Gastroesophageal sphincter (tissue), 4 donors: ENCODE measurements around the gene RIOK3. TPM values are rescaled to one million over a fixed set of nuclear protein-coding genes. Genes with fewer than 3 reads are reported as not detected.

Source experiments
- ATAC-seq: fragments of 150-250 bp; one replicate; pipeline ENCODE4 v1.9.1; 2016; ENCODE audit warnings: mild to moderate bottlenecking, moderate library complexity
- H3K27ac ChIP-seq, 4 donors: fragments of 200-600 bp; sonication (generic) in 3 of 4; 1 replicate in 3 of 4; 2 replicates in 1 of 4; pipeline ENCODE4 v1.5.1; 2016 to 2019
- H3K27me3 ChIP-seq: fragments of 200-600 bp; sonication (generic); one replicate; pipeline ENCODE4 v1.5.1; 2019
- H3K36me3 ChIP-seq, 2 donors: fragments of 200-600 bp; sonication (generic); one replicate each; pipeline ENCODE4 v1.5.1; 2019; ENCODE audit warnings: control low read depth in 1 of 2
- H3K4me1 ChIP-seq, 3 donors: fragments of 200-600 bp; sonication (generic); 1 replicate in 2 of 3; 2 replicates in 1 of 3; pipeline ENCODE4 v1.5.1; 2016 to 2019; ENCODE audit warnings: control low read depth in 2 of 3
- H3K4me3 ChIP-seq, 2 donors: fragments of 200-600 bp; sonication (generic); one replicate each; pipeline ENCODE4 v1.5.1; 2019; ENCODE audit warnings: mild to moderate bottlenecking in 1 of 2, moderate library complexity in 1 of 2
- H3K9me3 ChIP-seq, 3 donors: fragments of 200-600 bp; sonication (generic); one replicate each; pipeline ENCODE4 v1.5.1; 2017 to 2019; ENCODE audit warnings: control low read depth in 2 of 3
- EP300 ChIP-seq: sonication (generic); formaldehyde crosslinking; IDR thresholded peaks from one replicate; pipeline ENCODE4 v1.6.1; 2017; ENCODE audit warnings: antibody characterized with exemption, mild to moderate bottlenecking
- POLR2A ChIP-seq, 2 donors: fragments of 450-650 bp; IDR thresholded peaks; one replicate each; pipeline ENCODE4 v1.6.1; 2017; ENCODE audit warnings: antibody characterized with exemption in 2 of 2, mild to moderate bottlenecking in 2 of 2, moderate library complexity in 1 of 2
- POLR2AphosphoS5 ChIP-seq: sonication (generic); formaldehyde crosslinking; IDR thresholded peaks from one replicate; pipeline ENCODE4 v1.6.1; 2017; ENCODE audit warnings: antibody characterized with exemption
- WGBS, 2 donors: methylation state at CpG; one replicate each; pipeline ENCODE4 v1.1.5; 2018; ENCODE audit warnings: low coverage in 1 of 2; 5-methylcytosine and 5-hydroxymethylcytosine counted together
- total RNA-seq, 4 donors: library from RNA; depleted of rRNA; stranded (reverse); fragments of >200 nt; gene quantifications; one replicate each; pipeline ENCODE4 v1.1.0, GENCODE V29; 2016
- TF ChIP-seq, protein P1 (sequence below), 4 experiments: fragments of 200-600 bp in 2 of 4; fragments of 450-650 bp in 2 of 4; sonication (generic) in 1 of 4; IDR thresholded peaks; one replicate each; pipeline ENCODE4 v1.5.1; 2017 to 2019; ENCODE audit warnings: antibody characterized with exemption in 4 of 4, mild to moderate bottlenecking in 2 of 4, moderate library complexity in 2 of 4

The RIOK3 gene
- total RNA-seq, 4 donors from 2014 or later: 30.8 to 84.1 (median 51.3) TPM

DNA sequence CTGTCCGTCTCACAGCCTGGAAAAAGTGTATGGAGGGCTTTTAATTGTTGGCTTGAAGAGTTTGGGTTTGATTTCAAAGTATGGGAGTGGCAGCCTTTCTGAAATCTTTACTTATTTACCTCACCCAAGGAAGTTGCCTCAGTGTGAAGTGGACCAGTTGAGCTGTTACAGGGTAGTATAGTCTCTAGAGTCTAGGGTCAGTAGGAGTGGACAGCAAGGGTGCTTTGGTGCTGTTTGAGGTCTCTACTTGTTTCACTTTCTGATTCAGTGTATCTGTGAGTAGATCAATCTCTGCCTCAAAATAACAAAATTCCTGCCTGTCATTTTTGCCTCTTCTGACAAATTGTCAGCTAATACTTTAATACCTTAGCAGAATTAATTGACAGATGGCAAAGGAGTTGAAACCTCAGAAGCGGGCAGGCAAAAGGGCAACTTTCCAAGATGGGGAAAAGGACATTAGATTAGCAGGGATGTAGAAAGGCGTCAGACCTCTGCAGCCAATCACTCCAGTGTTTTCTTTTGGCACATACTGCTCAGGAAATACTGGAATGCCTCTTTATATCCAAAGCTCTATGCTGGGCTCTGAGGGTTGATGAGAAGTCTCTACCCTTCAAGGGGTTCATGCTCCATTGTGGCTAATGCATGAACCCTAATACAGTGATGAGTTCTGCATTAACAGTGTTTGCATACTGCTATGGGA is 5.9 kb downstream of the RIOK3 start:
- H3K27me3 ChIP-seq: no peaks in the 10 kb centered on the region
- ATAC-seq: no peak
- 83 to 90% methylated on average over 2 of the region's 3 CpGs for WGBS, 2 donors
- peaks cover 4 to 27% of the 10 kb centered on the region in 2 donors for H3K36me3 ChIP-seq
- no peak overlapping the region for H3K27ac ChIP-seq
- H3K4me1 ChIP-seq: peaks cover 17 to 86% (median 38%) of the 10 kb centered on the region in 3 donors
- H3K9me3 ChIP-seq: no peaks in the 10 kb centered on the region
- H3K4me3 ChIP-seq: no peak overlapping the region
- TF ChIP-seq EP300: no peak
- no peak for TF ChIP-seq POLR2A (IDR thresholded peaks at IDR 0.05)

DNA sequence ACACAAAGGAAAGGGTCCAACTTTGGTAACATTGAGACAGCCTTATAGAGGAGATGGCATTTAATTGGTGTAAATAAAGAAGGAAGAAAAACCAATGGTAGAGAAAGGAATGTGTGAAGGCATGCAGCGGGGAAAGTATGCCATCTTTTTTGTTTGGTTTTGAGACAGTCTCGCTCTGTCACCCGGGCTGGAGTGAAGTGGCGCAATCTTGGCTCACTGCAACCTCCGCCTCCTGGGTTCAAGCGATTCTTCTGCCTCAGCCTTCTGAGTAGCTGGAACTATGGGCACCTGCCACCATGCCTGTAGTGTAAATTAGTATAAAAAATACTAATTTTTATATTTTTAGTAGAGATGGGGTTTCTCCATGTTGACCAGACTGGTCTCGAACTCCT is 6.4 kb downstream of the RIOK3 start:
- Histone ChIP-seq H3K27me3 (no peaks in the 10 kb centered on the region), H3K9me3 (no peaks in the 10 kb centered on the region), H3K4me3 (no peak overlapping the region), H3K36me3 (peaks cover 7 to 33% of the 10 kb centered on the region in 2 donors), H3K27ac (no peak overlapping the region), H3K4me1 (peaks cover 17 to 81% (median 37%) of the 10 kb centered on the region in 3 donors)
- 78 to 92% methylated on average over 6 to 7 of the region's 7 CpGs for WGBS, 2 donors
- no peak for TF ChIP-seq EP300
- TF ChIP-seq POLR2A (IDR thresholded peaks at IDR 0.05): no peak
- TF ChIP-seq, protein P1, sequence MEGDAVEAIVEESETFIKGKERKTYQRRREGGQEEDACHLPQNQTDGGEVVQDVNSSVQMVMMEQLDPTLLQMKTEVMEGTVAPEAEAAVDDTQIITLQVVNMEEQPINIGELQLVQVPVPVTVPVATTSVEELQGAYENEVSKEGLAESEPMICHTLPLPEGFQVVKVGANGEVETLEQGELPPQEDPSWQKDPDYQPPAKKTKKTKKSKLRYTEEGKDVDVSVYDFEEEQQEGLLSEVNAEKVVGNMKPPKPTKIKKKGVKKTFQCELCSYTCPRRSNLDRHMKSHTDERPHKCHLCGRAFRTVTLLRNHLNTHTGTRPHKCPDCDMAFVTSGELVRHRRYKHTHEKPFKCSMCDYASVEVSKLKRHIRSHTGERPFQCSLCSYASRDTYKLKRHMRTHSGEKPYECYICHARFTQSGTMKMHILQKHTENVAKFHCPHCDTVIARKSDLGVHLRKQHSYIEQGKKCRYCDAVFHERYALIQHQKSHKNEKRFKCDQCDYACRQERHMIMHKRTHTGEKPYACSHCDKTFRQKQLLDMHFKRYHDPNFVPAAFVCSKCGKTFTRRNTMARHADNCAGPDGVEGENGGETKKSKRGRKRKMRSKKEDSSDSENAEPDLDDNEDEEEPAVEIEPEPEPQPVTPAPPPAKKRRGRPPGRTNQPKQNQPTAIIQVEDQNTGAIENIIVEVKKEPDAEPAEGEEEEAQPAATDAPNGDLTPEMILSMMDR (IDR thresholded peaks at IDR 0.05): no peak
- no peak for TF ChIP-seq POLR2AphosphoS5
- no peak for ATAC-seq

GRCh38 chr18:23460285-23461273 is 7.5 kb downstream of the RIOK3 start:
- H3K4me1 ChIP-seq: peaks cover 14 to 70% (median 30%) of the 10 kb centered on the region in 3 donors
- ATAC-seq: no peak
- H3K4me3 ChIP-seq: no peak overlapping the region
- H3K27me3 ChIP-seq: no peaks in the 10 kb centered on the region
- TF ChIP-seq POLR2A (IDR thresholded peaks at IDR 0.05) (no peak), POLR2AphosphoS5 (no peak), EP300 (no peak)
- TF ChIP-seq, protein P1 (IDR thresholded peaks at IDR 0.05): no peak
- WGBS, 2 donors: 50 to 92% methylated on average over 1 to 2 of the region's 2 CpGs
- H3K36me3 ChIP-seq: peaks cover 7 to 40% of the 10 kb centered on the region in 2 donors
- no peaks in the 10 kb centered on the region for H3K9me3 ChIP-seq
- no peak overlapping the region for H3K27ac ChIP-seq

GRCh38 chr18:23462876-23463275 is 9.8 kb downstream of the RIOK3 start:
- TF ChIP-seq POLR2AphosphoS5 (no peak), POLR2A (IDR thresholded peaks at IDR 0.05) (no peak), EP300 (no peak)
- TF ChIP-seq, protein P1 (IDR thresholded peaks at IDR 0.05): no peak
- no peaks in the 10 kb centered on the region for H3K27me3 ChIP-seq
- no peak overlapping the region for H3K27ac ChIP-seq
- no peak overlapping the region for H3K4me3 ChIP-seq
- peaks cover 7 to 59% of the 10 kb centered on the region in 2 donors for H3K36me3 ChIP-seq
- no peaks in the 10 kb centered on the region for H3K9me3 ChIP-seq
- ATAC-seq: no peak
- 60 to 73% methylated on average over 2 of the region's 2 CpGs for WGBS, 2 donors
- peaks cover 12 to 47% (median 18%) of the 10 kb centered on the region in 3 donors for H3K4me1 ChIP-seq

- Histone ChIP-seq H3K4me3 (no peak overlapping the region), H3K27ac (peak overlapping the region in 1 of 4 donors; percentile 39), H3K36me3 (peaks cover 8 to 100% of the 10 kb centered on the region in 2 donors), H3K4me1 (no peaks in the 10 kb centered on the region), H3K27me3 (no peaks in the 10 kb centered on the region), H3K9me3 (no peaks in the 10 kb centered on the region)
- 20 to 71% methylated on average over 1 to 3 of the region's 3 CpGs for WGBS, 2 donors
- ATAC-seq: no peak
- TF ChIP-seq, protein P1 (IDR thresholded peaks at IDR 0.05): no peak
- TF ChIP-seq EP300: no peak
- TF ChIP-seq POLR2A (IDR thresholded peaks at IDR 0.05): no peak
- TF ChIP-seq POLR2AphosphoS5: no peak
These were observed 15.8 kb downstream of the RIOK3 start for GRCh38 chr18:23468753-23469459.
